Astrocyte (in vitro differentiated cells and primary cell): ENCODE data around the gene CALHM4. TPM values are rescaled to one million over a fixed set of nuclear protein-coding genes. Genes with fewer than 3 reads are reported as not detected.

Source experiments
- DNase-seq: peaks from one replicate; pipeline ENCODE4 v3.0.0-alpha.2; 2010; ENCODE audit warnings: low read depth
- FAIRE-seq: peaks from 2 replicates; lab custom pipeline; 2011; peaks lifted over from hg19 to GRCh38; lab: Jason Lieb, UNC
- H2AFZ ChIP-seq: 2 replicates; pipeline ENCODE4 v1.6.0; 2012; ENCODE audit warnings: low read depth, low read length, inconsistent platforms
- H3K27ac ChIP-seq: 2 replicates; pipeline ENCODE4 v1.5.1; 2011; ENCODE audit warnings: low read depth, low read length, inconsistent platforms
- H3K27me3 ChIP-seq: 2 replicates; pipeline ENCODE4 v1.6.0; 2011; ENCODE audit warnings: low read length, inconsistent platforms; ENCODE audit not compliant: insufficient read depth
- H3K36me3 ChIP-seq: 2 replicates; pipeline ENCODE4 v1.5.1; 2011; ENCODE audit warnings: low read length, inconsistent platforms; ENCODE audit not compliant: insufficient read depth
- H3K4me1 ChIP-seq: 2 replicates; pipeline ENCODE4 v1.5.1; 2011; ENCODE audit warnings: low read length, inconsistent platforms; ENCODE audit not compliant: insufficient read depth
- H3K4me2 ChIP-seq: 2 replicates; pipeline ENCODE4 v1.6.0; 2012; ENCODE audit warnings: low read length, inconsistent platforms
- H3K4me3 ChIP-seq: 2 replicates; pipeline ENCODE4 v1.5.1; 2011; ENCODE audit warnings: low read depth, mild to moderate bottlenecking, low read length, inconsistent platforms; ENCODE audit not compliant: insufficient read depth
- H3K79me2 ChIP-seq: 2 replicates; pipeline ENCODE4 v1.6.0; 2012; ENCODE audit warnings: mild to moderate bottlenecking, low read length, inconsistent platforms; ENCODE audit not compliant: insufficient read depth
- H3K9ac ChIP-seq: 2 replicates; pipeline ENCODE4 v1.6.0; 2012; ENCODE audit warnings: mild to moderate bottlenecking, low read length, inconsistent platforms
- H3K9me3 ChIP-seq: 2 replicates; pipeline ENCODE4 v1.5.1; 2012; ENCODE audit warnings: low read depth, mild to moderate bottlenecking, low read length, inconsistent platforms; ENCODE audit not compliant: insufficient read depth
- H4K20me1 ChIP-seq: 2 replicates; pipeline ENCODE4 v1.6.0; 2012; ENCODE audit warnings: low read length, inconsistent platforms; ENCODE audit not compliant: insufficient read depth
- H3K27ac Mint-ChIP-seq: one replicate; pipeline ENCODE4 v1.8.0; 2021; ENCODE audit warnings: mild to moderate bottlenecking, mixed read lengths; ENCODE audit not compliant: unreplicated experiment
- H3K27me3 Mint-ChIP-seq: one replicate; pipeline ENCODE4 v1.8.0; 2021; ENCODE audit warnings: low read depth, mixed read lengths; ENCODE audit not compliant: unreplicated experiment
- H3K36me3 Mint-ChIP-seq: one replicate; pipeline ENCODE4 v1.8.0; 2021; ENCODE audit warnings: low read depth, mixed read lengths; ENCODE audit not compliant: unreplicated experiment
- H3K4me1 Mint-ChIP-seq: one replicate; pipeline ENCODE4 v1.8.0; 2021; ENCODE audit warnings: low read depth, mixed read lengths; ENCODE audit not compliant: unreplicated experiment
- H3K4me3 Mint-ChIP-seq: one replicate; pipeline ENCODE4 v1.8.0; 2021; ENCODE audit warnings: mild to moderate bottlenecking, moderate library complexity, mixed read lengths; ENCODE audit not compliant: unreplicated experiment
- H3K9me3 Mint-ChIP-seq: one replicate; pipeline ENCODE4 v1.8.0; 2021; ENCODE audit warnings: mild to moderate bottlenecking, mixed read lengths; ENCODE audit not compliant: unreplicated experiment
- EZH2 ChIP-seq: IDR thresholded peaks from 2 replicates; pipeline ENCODE4 v1.6.1; 2012; ENCODE audit warnings: mild to moderate bottlenecking, low read length, inconsistent platforms; ENCODE audit not compliant: insufficient read depth
- total RNA-seq: library from RNA; stranded (reverse); gene quantifications from 2 replicates; pipeline ENCODE4 v1.2.1, GENCODE V29; 2021
- TF ChIP-seq, protein P1 (sequence below): IDR thresholded peaks from 2 replicates; pipeline ENCODE4 v1.5.1; 2011; ENCODE audit warnings: low read depth, mild to moderate bottlenecking, inconsistent platforms, low read length, moderate library complexity; ENCODE audit not compliant: insufficient read depth

The CALHM4 gene
- total RNA-seq, 1 donor from 2014 or later = 0.20 TPM

DNA sequence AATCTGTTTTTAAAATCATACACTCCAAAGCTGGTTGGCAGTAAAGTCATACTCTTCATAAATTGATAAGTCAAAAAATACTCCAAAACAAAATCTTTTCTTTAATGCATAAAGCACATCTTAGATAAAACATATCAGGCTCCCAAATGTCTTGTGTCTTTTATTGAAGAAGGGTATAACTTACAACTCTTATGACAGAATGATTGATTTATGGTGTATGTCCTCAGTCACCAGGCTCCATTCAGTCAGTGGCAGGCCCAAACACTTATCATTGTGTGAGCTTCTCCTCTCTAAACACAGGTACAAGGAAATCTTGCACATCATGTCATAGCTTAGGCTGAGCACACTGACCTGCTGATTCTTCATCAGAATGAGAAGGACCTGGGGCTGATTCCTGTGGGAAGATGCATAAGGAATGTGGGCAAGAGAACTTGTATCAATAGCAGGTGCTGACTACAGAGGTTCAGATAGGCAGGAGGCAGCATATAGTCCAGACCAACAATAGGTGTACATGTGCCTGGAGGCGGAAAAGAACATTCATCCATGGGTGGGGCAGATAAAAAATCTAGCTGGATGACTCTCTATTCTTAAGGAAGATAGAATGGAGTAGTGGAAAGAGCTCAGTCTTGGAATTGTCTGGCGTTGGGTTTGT, 40.2 kb upstream of the CALHM4 start:
- H3K36me3 ChIP-seq = peaks cover 7% of the 10 kb centered on the region
- H4K20me1 ChIP-seq = no peaks in the 10 kb centered on the region
- H3K9me3 ChIP-seq = no peaks in the 10 kb centered on the region
- H3K36me3 Mint-ChIP-seq = peaks cover 3% of the 10 kb centered on the region
- H3K27me3 Mint-ChIP-seq = no peaks in the 10 kb centered on the region
- no peak overlapping the region for H3K27ac ChIP-seq
- peaks cover 14% of the 10 kb centered on the region for H3K4me1 Mint-ChIP-seq
- no peak for TF ChIP-seq EZH2
- TF ChIP-seq, protein P1, sequence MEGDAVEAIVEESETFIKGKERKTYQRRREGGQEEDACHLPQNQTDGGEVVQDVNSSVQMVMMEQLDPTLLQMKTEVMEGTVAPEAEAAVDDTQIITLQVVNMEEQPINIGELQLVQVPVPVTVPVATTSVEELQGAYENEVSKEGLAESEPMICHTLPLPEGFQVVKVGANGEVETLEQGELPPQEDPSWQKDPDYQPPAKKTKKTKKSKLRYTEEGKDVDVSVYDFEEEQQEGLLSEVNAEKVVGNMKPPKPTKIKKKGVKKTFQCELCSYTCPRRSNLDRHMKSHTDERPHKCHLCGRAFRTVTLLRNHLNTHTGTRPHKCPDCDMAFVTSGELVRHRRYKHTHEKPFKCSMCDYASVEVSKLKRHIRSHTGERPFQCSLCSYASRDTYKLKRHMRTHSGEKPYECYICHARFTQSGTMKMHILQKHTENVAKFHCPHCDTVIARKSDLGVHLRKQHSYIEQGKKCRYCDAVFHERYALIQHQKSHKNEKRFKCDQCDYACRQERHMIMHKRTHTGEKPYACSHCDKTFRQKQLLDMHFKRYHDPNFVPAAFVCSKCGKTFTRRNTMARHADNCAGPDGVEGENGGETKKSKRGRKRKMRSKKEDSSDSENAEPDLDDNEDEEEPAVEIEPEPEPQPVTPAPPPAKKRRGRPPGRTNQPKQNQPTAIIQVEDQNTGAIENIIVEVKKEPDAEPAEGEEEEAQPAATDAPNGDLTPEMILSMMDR = no peak
- H3K27ac Mint-ChIP-seq = no peak overlapping the region
- H3K9me3 Mint-ChIP-seq = peaks cover 4% of the 10 kb centered on the region
- H3K79me2 ChIP-seq = peaks cover 23% of the 10 kb centered on the region
- H3K4me1 ChIP-seq = peaks cover 10% of the 10 kb centered on the region
- peak overlapping the region; percentile 83 for H3K4me2 ChIP-seq
- no peak for FAIRE-seq
- H3K4me3 ChIP-seq = peak overlapping the region; percentile 60
- DNase-seq = no peak
- no peaks in the 10 kb centered on the region for H3K27me3 ChIP-seq
- peak overlapping the region; percentile 84 for H3K9ac ChIP-seq
- H2AFZ ChIP-seq = no peak overlapping the region
- peak overlapping the region; percentile 41 for H3K4me3 Mint-ChIP-seq

DNA sequence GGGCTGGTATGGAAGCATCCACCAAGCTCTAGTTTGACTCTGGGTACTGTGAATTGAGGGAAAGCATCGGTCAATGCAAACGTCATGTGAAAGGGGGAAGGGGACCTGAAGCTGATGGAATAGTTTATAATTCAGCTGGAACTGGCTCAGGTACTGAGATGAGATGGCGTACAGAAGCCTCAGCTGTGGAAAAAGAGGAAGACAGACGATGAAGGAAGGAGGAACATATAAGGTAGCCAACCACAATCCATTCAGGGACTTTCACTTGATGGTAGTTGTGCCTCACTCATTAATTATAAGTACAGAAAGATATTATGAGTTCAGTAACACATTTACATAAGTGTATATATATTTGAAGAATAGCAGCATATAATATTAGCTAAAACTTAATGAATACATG, 39.4 kb upstream of the CALHM4 start:
- H3K36me3 Mint-ChIP-seq = peaks cover 3% of the 10 kb centered on the region
- Histone ChIP-seq H3K27ac (no peak overlapping the region), H3K4me3 (no peak overlapping the region), H3K9me3 (no peaks in the 10 kb centered on the region), H3K9ac (no peak overlapping the region), H3K4me2 (peak overlapping the region; percentile 83), H3K36me3 (peaks cover 7% of the 10 kb centered on the region), H3K79me2 (peaks cover 23% of the 10 kb centered on the region), H3K27me3 (no peaks in the 10 kb centered on the region), H4K20me1 (no peaks in the 10 kb centered on the region), H2AFZ (no peak overlapping the region), H3K4me1 (peaks cover 10% of the 10 kb centered on the region)
- FAIRE-seq (no peak), DNase-seq (no peak)
- H3K27ac Mint-ChIP-seq = no peak overlapping the region
- no peak for TF ChIP-seq EZH2
- TF ChIP-seq, protein P1 = no peak
- peak overlapping the region; percentile 29 for H3K4me3 Mint-ChIP-seq
- H3K9me3 Mint-ChIP-seq = peaks cover 3% of the 10 kb centered on the region
- peaks cover 14% of the 10 kb centered on the region for H3K4me1 Mint-ChIP-seq
- no peaks in the 10 kb centered on the region for H3K27me3 Mint-ChIP-seq

DNA sequence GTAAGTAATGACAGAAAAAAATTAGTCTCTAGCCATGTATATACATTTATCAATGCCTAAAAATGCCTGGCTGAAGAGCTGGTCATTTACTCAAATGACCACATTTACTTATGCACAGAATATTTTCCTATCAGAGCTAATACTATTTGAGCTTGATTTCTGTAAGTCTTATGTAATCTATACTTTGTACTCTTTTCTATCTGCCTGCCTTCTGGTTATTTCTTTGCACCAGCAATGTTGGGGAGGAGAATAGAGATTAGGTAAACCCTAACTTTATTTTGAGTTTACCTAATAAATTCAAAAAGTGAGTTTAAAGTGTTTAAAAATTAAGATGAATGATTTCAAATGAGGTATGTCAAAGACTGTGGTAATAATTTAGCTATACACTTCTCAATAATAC, 38.4 kb upstream of the CALHM4 start:
- Histone ChIP-seq H3K27me3 (no peaks in the 10 kb centered on the region), H3K27ac (no peak overlapping the region), H3K9me3 (no peaks in the 10 kb centered on the region), H3K4me1 (peaks cover 10% of the 10 kb centered on the region), H3K4me2 (no peak overlapping the region), H3K4me3 (no peak overlapping the region), H2AFZ (no peak overlapping the region), H4K20me1 (no peaks in the 10 kb centered on the region), H3K36me3 (peaks cover 7% of the 10 kb centered on the region), H3K9ac (no peak overlapping the region), H3K79me2 (peaks cover 23% of the 10 kb centered on the region)
- FAIRE-seq = no peak
- TF ChIP-seq, protein P1 = no peak
- TF ChIP-seq EZH2 = no peak
- Mint-ChIP-seq H3K9me3 (no peaks in the 10 kb centered on the region), H3K36me3 (peaks cover 3% of the 10 kb centered on the region), H3K4me3 (no peak overlapping the region), H3K4me1 (peaks cover 14% of the 10 kb centered on the region), H3K27ac (no peak overlapping the region), H3K27me3 (no peaks in the 10 kb centered on the region)
- no peak for DNase-seq
